NT2/D1 (cell line): ENCODE results near the gene VMP1.

ENCODE experiments used
- SUZ12 ChIP-seq: IDR thresholded peaks from 2 replicates; pipeline ENCODE4 v1.6.1; 2011; ENCODE audit not compliant: insufficient read length, insufficient read depth; ENCODE audit errors: extremely low read depth
- YY1 ChIP-seq: IDR thresholded peaks from 2 replicates; pipeline ENCODE4 v1.6.1; 2011; ENCODE audit not compliant: insufficient read length, insufficient read depth
- ZNF274 ChIP-seq: IDR thresholded peaks from 2 replicates; pipeline ENCODE4 v1.6.1; 2011; ENCODE audit warnings: mild to moderate bottlenecking, low read depth, low read length

- TF ChIP-seq ZNF274 (no peak), YY1 (no peak), SUZ12 (no peak)
Measured at GRCh38 chr17:59844884-59845594, 137.6 kb downstream of the VMP1 start.
